Measurements from ENCODE around the gene SLC38A10. TPM values are rescaled to one million over a fixed set of nuclear protein-coding genes. Genes with fewer than 3 reads are reported as not detected.

The SLC38A10 gene
- total and polyA plus RNA-seq, 12 donors: 17.6 to 190 (median 102) TPM

DNA sequence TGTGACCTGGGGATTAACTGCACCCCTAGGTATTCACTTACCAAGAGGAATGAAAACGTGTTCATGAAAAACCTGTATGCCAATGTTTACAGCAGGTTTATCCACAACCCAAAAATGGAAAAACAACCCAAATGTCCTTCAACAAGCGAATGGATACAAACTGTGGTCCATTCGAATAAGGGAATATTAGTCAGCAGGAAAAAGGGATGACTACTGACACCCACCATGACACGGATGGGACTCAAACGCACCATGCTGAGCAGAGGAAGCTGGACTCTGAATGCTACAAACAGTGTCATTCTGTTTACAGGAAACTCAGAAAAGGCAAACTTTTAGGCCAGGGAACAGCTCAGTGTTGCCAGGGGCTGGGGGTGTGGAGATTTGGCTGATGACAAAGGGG lies 4.9 kb downstream of the SLC38A10 start:
- H3K4me1 ChIP-seq (replicated peaks in 1 of 2): peaks cover 0 to 55% of the 10 kb centered on the region in 2 donors

DNA sequence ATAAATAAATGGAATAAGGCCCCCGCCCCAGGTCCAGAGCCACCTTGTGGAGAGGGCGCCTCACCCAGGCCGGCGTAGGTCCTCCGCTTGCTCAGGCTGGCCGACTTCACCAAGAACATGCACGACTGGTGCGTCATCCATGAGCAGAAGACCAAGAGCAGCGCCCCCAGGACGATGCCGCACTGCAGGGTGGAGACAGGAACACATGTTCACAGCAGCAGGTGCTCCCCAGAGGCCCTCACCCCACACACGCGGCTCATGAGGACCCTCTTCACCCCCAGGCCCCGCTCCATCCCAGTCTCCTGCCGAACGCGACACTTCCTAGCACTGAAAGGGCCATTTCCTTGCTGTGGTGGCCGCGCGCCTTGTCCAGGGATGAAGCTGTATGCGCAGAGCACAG lies 5.5 kb downstream of the SLC38A10 start:
- TF ChIP-seq POLR2A (IDR thresholded peaks at IDR 0.05): no peak
- TF ChIP-seq, protein P1, sequence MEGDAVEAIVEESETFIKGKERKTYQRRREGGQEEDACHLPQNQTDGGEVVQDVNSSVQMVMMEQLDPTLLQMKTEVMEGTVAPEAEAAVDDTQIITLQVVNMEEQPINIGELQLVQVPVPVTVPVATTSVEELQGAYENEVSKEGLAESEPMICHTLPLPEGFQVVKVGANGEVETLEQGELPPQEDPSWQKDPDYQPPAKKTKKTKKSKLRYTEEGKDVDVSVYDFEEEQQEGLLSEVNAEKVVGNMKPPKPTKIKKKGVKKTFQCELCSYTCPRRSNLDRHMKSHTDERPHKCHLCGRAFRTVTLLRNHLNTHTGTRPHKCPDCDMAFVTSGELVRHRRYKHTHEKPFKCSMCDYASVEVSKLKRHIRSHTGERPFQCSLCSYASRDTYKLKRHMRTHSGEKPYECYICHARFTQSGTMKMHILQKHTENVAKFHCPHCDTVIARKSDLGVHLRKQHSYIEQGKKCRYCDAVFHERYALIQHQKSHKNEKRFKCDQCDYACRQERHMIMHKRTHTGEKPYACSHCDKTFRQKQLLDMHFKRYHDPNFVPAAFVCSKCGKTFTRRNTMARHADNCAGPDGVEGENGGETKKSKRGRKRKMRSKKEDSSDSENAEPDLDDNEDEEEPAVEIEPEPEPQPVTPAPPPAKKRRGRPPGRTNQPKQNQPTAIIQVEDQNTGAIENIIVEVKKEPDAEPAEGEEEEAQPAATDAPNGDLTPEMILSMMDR (IDR thresholded peaks at IDR 0.05): no peak
- intact Hi-C loops (cut with DNase I): loop anchor here in 1 of 2 donors (10.0 kb wide), 1 partner anchor 105 kb away; the partner anchor contains the start of gene BAHCC1
- H3K4me3 ChIP-seq: no peak overlapping the region
- peaks cover 0 to 23% of the 10 kb centered on the region in 2 donors for H3K36me3 ChIP-seq (replicated peaks in 1 of 2)
- DNase-seq: no peak
- H3K4me1 ChIP-seq (replicated peaks in 1 of 2): peaks cover 0 to 61% of the 10 kb centered on the region in 2 donors
- WGBS, 4 donors: 95 to 98% (median 96%) methylated on average over 19 to 21 of the region's 21 CpGs
- no peaks in the 10 kb centered on the region for H3K27me3 ChIP-seq
- H3K9me3 ChIP-seq (replicated peaks in 1 of 3): no peaks in the 10 kb centered on the region
- no peak overlapping the region for H3K27ac ChIP-seq

More for the DNA sequence above, 4.9 kb downstream of the SLC38A10 start:
- Histone ChIP-seq H3K27ac (no peak overlapping the region), H3K4me3 (no peak overlapping the region), H3K27me3 (no peaks in the 10 kb centered on the region), H3K9me3 (replicated peaks in 1 of 3) (no peaks in the 10 kb centered on the region), H3K36me3 (replicated peaks in 1 of 2) (peaks cover 0 to 23% of the 10 kb centered on the region in 2 donors)
- TF ChIP-seq POLR2A (IDR thresholded peaks at IDR 0.05): no peak
- TF ChIP-seq, protein P1 (IDR thresholded peaks at IDR 0.05): no peak
- intact Hi-C loops (cut with DNase I): loop anchor here in 1 of 2 donors (10.0 kb wide), 1 partner anchor 105 kb away; the partner anchor contains the start of gene BAHCC1
- 93 to 97% (median 95%) methylated on average over 5 of the region's 5 CpGs for WGBS, 4 donors
- DNase-seq: no peak

DNA sequence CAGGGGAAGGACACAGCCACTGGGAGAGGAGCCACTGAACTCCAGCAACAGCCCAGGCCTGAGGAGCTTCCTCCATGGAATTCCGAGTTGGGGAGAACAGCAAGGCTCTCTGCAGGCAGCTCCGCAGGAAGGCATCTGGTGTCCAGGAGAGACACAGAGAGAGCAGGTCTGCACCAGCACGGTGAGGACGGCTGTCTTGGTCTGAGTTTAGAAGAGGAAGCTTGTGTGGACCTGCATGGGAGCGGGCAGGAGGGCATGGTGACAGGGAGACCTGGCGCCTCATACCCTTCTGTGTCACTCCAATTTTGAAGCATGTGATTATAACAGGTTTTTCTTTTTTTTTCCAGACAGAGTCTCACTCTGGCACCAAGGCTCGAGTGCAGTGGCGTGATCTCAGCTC lies 6.4 kb downstream of the SLC38A10 start:
- H3K9me3 ChIP-seq (replicated peaks in 1 of 3): no peaks in the 10 kb centered on the region
- no peak overlapping the region for H3K4me3 ChIP-seq
- intact Hi-C loops (cut with DNase I): no loop called here
- H3K36me3 ChIP-seq (replicated peaks in 1 of 2): peaks cover 0 to 23% of the 10 kb centered on the region in 2 donors
- WGBS, 4 donors: 88 to 94% (median 92%) methylated on average over 7 to 8 of the region's 8 CpGs
- no peaks in the 10 kb centered on the region for H3K27me3 ChIP-seq
- no peak for DNase-seq
- H3K4me1 ChIP-seq (replicated peaks in 1 of 2): peaks cover 0 to 56% of the 10 kb centered on the region in 2 donors
- no peak for TF ChIP-seq POLR2A (IDR thresholded peaks at IDR 0.05)
- TF ChIP-seq, protein P1 (IDR thresholded peaks at IDR 0.05): no peak
- no peak overlapping the region for H3K27ac ChIP-seq

DNA sequence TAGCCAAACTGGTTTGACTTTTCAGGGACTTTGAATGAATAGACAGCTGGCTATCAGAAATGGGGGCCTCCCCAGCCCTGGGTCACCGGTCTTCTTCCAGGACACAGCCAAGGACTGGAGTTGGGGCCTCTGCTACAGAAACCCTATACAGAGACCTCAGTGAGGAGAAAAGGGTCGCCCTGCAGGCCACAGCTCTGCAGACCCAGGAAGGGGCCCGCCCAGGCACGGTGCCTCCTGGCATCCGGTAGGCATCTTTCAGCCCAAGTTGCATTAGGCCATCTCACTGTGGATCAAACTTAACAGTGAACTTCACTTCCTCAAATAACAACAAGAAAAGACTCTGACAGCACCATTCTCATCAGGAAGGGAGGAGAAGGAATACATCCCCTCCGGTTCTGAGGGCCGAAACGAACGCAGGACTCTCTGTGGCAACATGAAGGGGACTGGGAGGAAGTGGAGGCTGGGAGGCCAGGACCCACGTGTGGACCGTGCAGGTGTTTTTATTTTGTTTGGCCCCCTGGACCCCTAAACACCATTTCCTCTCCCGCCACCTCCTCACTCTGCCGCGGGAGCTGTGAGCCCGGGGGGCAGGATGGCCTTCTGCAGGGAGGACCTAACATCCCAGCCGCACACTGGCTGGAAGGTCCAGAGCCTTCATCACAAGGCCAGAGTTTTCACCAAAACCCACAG lies 7.2 kb downstream of the SLC38A10 start:
- DNase-seq: no peak
- TF ChIP-seq POLR2A (IDR thresholded peaks at IDR 0.05): no peak
- TF ChIP-seq, protein P1 (IDR thresholded peaks at IDR 0.05): no peak
- WGBS, 4 donors: 73 to 83% (median 78%) methylated on average over 12 to 16 of the region's 16 CpGs
- no peak overlapping the region for H3K4me3 ChIP-seq
- peak overlapping the region in 1 of 5 donors; percentile 37 for H3K27ac ChIP-seq
- no peaks in the 10 kb centered on the region for H3K9me3 ChIP-seq (replicated peaks in 1 of 3)
- intact Hi-C loops (cut with DNase I): no loop called here
- no peaks in the 10 kb centered on the region for H3K27me3 ChIP-seq
- peaks cover 0 to 48% of the 10 kb centered on the region in 2 donors for H3K4me1 ChIP-seq (replicated peaks in 1 of 2)
- H3K36me3 ChIP-seq (replicated peaks in 1 of 2): peaks cover 0 to 31% of the 10 kb centered on the region in 2 donors
